NOMO-1 treated with DMSO at 0.1 percent for 48 hours (cell line): Measurements from ENCODE around the gene TCAF2.
"Not testable (repeated sequence)": the region's sequence is repeated elsewhere in the genome, so short reads cannot be mapped to it uniquely, and the experiment has no call there.

ENCODE experiments used
- DNase-seq: peaks from one replicate; lab custom pipeline; 2025; ENCODE audit not compliant: unreplicated experiment; lab: John Stamatoyannopoulos, UW

TCAF2 gene

GRCh38 chr7:143620646-143621045, at the start of gene TCAF2:
Gene TCAF2, plus strand, starts transcription at chr7:143620974.
- not testable (repeated sequence) for DNase-seq

GRCh38 chr7:143571501-143571900, 49.3 kb upstream of the TCAF2 start, which contains the start of gene CTAGE15:
Gene CTAGE15, plus strand, starts transcription at chr7:143571801. Its CDS starts 17 bp downstream, at chr7:143571818.
- not testable (repeated sequence) for DNase-seq

- DNase-seq = not testable (repeated sequence)
Measured at GRCh38 chr7:143588183-143588582, 32.6 kb upstream of the TCAF2 start.

GRCh38 chr7:143589897-143590296, 30.9 kb upstream of the TCAF2 start:
- not testable (repeated sequence) for DNase-seq

GRCh38 chr7:143598086-143598485, 22.7 kb upstream of the TCAF2 start:
- not testable (repeated sequence) for DNase-seq

- not testable (repeated sequence) for DNase-seq
Measured at GRCh38 chr7:143603549-143603948, 17.2 kb upstream of the TCAF2 start.

- not testable (repeated sequence) for DNase-seq
Measured at GRCh38 chr7:143606088-143606487, 14.7 kb upstream of the TCAF2 start.

GRCh38 chr7:143615545-143615944, 5.2 kb upstream of the TCAF2 start:
- not testable (repeated sequence) for DNase-seq

- not testable (repeated sequence) for DNase-seq
Measured at GRCh38 chr7:143617204-143617603, 3.6 kb upstream of the TCAF2 start.

GRCh38 chr7:143620058-143620457, 716 bp upstream of the TCAF2 start:
- not testable (repeated sequence) for DNase-seq

- DNase-seq = not testable (repeated sequence)
Measured at GRCh38 chr7:143621175-143621574, 401 bp downstream of the TCAF2 start.

GRCh38 chr7:143622130-143622529, 1.4 kb downstream of the TCAF2 start:
- not testable (repeated sequence) for DNase-seq

- DNase-seq = not testable (repeated sequence)
Measured at GRCh38 chr7:143630653-143631052, 9.9 kb downstream of the TCAF2 start.

- not testable (repeated sequence) for DNase-seq
Measured at GRCh38 chr7:143632506-143632905, 11.7 kb downstream of the TCAF2 start.

- DNase-seq = not testable (repeated sequence)
Measured at GRCh38 chr7:143633013-143633618, 12.3 kb downstream of the TCAF2 start.

GRCh38 chr7:143635364-143636240, 14.8 kb downstream of the TCAF2 start:
- not testable (repeated sequence) for DNase-seq

- DNase-seq = not testable (repeated sequence)
Measured at GRCh38 chr7:143639372-143639771, 18.6 kb downstream of the TCAF2 start.

GRCh38 chr7:143640528-143641189, 19.9 kb downstream of the TCAF2 start:
- not testable (repeated sequence) for DNase-seq

GRCh38 chr7:143646598-143646997, 25.8 kb downstream of the TCAF2 start:
- DNase-seq = not testable (repeated sequence)

GRCh38 chr7:143649902-143650301, 29.1 kb downstream of the TCAF2 start:
- not testable (repeated sequence) for DNase-seq

- DNase-seq = not testable (repeated sequence)
Measured at GRCh38 chr7:143650447-143650846, 29.7 kb downstream of the TCAF2 start.
